Right atrium auricular region (tissue), 2 donors: Measurements from ENCODE around the gene RPS27A. TPM values are rescaled to one million over a fixed set of nuclear protein-coding genes. Genes with fewer than 3 reads are reported as not detected.
"Not testable (repeated sequence)": the region's sequence is repeated elsewhere in the genome, so short reads cannot be mapped to it uniquely, and the experiment has no call there.

Experiments
- DNase-seq: peaks from one replicate; pipeline ENCODE4 v3.0.0-alpha.2; 2019; ENCODE audit warnings: low spot score
- H3K27ac ChIP-seq, 2 donors: fragments of 200-600 bp; sonication (generic); 1 replicate in 1 of 2; 2 replicates in 1 of 2; pipeline ENCODE4 v1.5.1; 2016 to 2019
- H3K27me3 ChIP-seq, 2 donors: fragments of 200-600 bp; sonication (generic); one replicate each; pipeline versions ENCODE4 v1.5.1 to v1.6.0; 2017 to 2019
- H3K36me3 ChIP-seq: fragments of 200-600 bp; sonication (generic); one replicate; pipeline ENCODE4 v1.5.1; 2016
- H3K4me1 ChIP-seq, 2 donors: fragments of 200-600 bp; sonication (generic); one replicate each; pipeline versions ENCODE4 v1.5.1 to v1.6.0; 2017 to 2019
- H3K4me3 ChIP-seq, 2 donors: fragments of 200-600 bp; sonication (generic); 1 replicate in 1 of 2; 2 replicates in 1 of 2; pipeline ENCODE4 v1.5.1; 2017 to 2019; ENCODE audit warnings: mild to moderate bottlenecking in 1 of 2, moderate library complexity in 1 of 2
- H3K9me3 ChIP-seq, 2 donors: fragments of 200-600 bp; sonication (generic); one replicate each; pipeline ENCODE4 v1.5.1; 2019
- CTCF ChIP-seq, 2 donors: fragments of 200-600 bp; sonication (generic); IDR thresholded peaks; one replicate each; pipeline ENCODE4 v1.5.1; 2019; ENCODE audit warnings: antibody characterized with exemption in 2 of 2
- total RNA-seq, 2 donors: library from RNA; depleted of rRNA; stranded (reverse); fragments of >200 nt; gene quantifications; one replicate each; pipeline ENCODE4 v1.1.0, GENCODE V29; 2016

Gene RPS27A
- total RNA-seq, 2 donors from 2014 or later: 613 to 1,505 TPM

DNA sequence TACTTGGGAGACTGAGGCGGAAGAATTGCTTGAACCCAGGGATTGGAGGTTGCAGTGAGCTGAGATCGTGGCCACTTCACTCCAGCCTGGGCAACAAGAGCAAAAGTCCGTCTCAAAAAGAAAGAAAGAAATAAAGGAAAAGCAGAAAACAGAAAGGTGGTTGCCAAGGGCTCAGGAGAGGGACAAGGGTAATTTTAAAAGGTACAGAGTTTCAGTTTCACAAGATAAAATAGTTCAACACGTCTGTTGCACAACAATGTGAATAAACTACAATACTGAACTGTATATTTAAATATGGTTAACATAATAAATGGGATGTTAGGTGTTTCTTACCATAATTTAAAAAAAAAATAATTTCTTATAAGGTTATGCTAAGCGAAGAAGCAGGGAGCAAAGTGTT, 12.9 kb downstream of the RPS27A start:
- Histone ChIP-seq H3K9me3 (no peaks in the 10 kb centered on the region), H3K36me3 (peaks cover 70% of the 10 kb centered on the region), H3K27me3 (no peaks in the 10 kb centered on the region), H3K27ac (no peak overlapping the region), H3K4me1 (no peaks in the 10 kb centered on the region), H3K4me3 (no peak overlapping the region)
- no peak for TF ChIP-seq CTCF (IDR thresholded peaks at IDR 0.05)
- DNase-seq: no peak

DNA sequence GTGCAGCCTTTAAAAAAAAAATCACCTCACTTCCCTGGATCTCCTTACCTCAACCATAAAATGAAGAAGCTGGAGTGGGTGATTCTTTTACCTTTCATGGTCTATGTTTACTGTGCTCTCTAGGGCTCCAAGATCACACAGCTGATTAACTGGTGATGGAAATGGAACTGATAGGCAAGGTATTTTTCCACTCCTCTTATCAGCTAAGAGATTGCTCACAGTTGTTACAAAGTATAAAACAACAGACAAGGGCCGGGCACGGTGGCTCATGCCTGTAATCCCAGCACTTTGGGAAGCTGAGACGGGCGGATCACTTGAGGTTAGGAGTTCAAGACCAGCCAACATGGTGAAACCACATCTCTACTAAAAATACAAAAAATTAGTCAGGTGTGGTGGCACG, 14.5 kb downstream of the RPS27A start:
- Histone ChIP-seq H3K27ac (no peak overlapping the region), H3K9me3 (no peaks in the 10 kb centered on the region), H3K27me3 (no peaks in the 10 kb centered on the region), H3K36me3 (peaks cover 73% of the 10 kb centered on the region), H3K4me1 (no peaks in the 10 kb centered on the region), H3K4me3 (no peak overlapping the region)
- no peak for DNase-seq
- TF ChIP-seq CTCF (IDR thresholded peaks at IDR 0.05): no peak

- no peak overlapping the region for H3K27ac ChIP-seq
- no peaks in the 10 kb centered on the region for H3K4me1 ChIP-seq
- H3K27me3 ChIP-seq: no peaks in the 10 kb centered on the region
- TF ChIP-seq CTCF (IDR thresholded peaks at IDR 0.05): no peak
- H3K9me3 ChIP-seq: no peaks in the 10 kb centered on the region
- H3K4me3 ChIP-seq: no peak overlapping the region
- H3K36me3 ChIP-seq: peaks cover 46% of the 10 kb centered on the region
- DNase-seq: no peak
Observed at GRCh38 chr2:55252832-55253231, 20.3 kb downstream of the RPS27A start.

- H3K27me3 ChIP-seq, H3K4me1 ChIP-seq, H3K4me3 ChIP-seq, H3K27ac ChIP-seq, H3K9me3 ChIP-seq, DNase-seq: not testable (repeated sequence)
- H3K36me3 ChIP-seq: peaks cover 58% of the 10 kb centered on the region
Observed at GRCh38 chr2:55259586-55259985, 27.1 kb downstream of the RPS27A start.

DNA sequence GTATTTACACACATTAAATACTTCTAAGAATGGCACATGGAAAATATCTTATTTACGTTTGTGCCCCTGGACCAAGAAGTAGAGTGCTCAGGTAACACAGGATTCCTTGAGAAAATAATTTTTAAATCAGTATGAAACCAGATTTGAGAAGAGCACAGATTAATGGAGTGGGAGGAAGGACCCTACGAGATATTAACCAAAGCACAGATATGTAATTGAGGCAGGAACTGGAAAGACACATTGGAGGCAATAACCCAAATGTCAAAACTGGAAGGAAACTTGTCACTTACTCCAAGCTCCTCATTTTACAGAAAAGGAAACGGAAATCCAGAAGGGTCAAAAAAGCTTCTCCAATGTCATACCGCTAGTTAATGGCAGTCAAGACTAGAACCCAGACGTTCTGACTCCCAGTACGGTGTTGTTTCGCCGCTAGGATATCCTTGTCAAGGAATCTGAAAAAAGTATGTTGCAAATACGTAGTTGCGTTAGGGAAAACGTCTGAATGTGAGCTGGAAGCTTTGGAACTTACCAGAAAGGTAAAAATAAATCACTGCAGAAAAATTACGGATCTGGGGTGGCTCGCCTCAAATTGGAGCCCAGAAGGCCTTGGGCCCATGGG, 35.9 kb downstream of the RPS27A start:
- TF ChIP-seq CTCF (IDR thresholded peaks at IDR 0.05): no peak
- no peaks in the 10 kb centered on the region for H3K27me3 ChIP-seq

DNA sequence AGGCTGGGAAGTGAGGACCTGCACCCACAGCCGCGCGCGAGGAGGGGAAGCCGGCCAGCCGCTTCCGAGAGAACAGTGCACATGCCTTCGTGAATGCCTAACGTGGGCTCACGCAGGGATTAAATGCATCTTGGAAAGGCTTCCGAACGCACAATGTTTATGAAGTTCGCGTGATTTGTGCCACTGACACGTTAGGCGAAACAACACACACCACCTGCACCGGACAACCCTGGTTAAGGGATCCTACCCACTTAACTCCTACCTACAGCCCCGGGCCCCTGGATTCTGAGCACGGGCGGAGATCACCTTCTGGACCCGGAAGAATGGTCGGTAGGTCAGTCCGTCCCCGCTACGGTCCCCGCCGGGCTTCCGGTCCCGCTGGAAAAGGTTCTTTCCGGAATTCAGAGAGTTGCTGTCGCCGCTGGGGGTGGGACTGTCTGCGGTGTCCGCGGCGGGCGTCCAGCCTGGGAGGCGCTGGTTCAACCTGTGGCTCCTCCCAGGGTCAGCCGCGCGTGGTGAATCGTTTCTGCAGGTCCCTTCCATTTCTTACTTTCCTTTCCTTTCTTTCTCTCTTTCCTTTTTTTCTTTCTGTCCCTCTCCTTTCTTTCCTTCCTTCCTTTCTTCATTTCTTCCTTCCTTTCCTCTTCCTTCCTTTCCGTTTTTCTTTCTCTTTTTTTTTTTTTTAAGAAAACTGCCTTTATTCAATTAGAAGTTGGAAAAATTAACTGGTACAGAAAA, 36.6 kb downstream of the RPS27A start, which contains the start of gene MTIF2:
Gene MTIF2, minus strand, starts transcription at position 325 of the 738 bp plus-strand sequence. CDS start 5,373 bp downstream, outside the sequence.
- Histone ChIP-seq H3K4me1 (peaks cover 0 to 19% of the 10 kb centered on the region in 2 donors), H3K27ac (peak within 1 kb of the TSS; percentile 85 to 92), H3K27me3 (no peaks in the 10 kb centered on the region)

More for the DNA sequence above, 35.9 kb downstream of the RPS27A start:
- peaks cover 0 to 19% of the 10 kb centered on the region in 2 donors for H3K4me1 ChIP-seq
- peak overlapping the region; percentile 73 to 75 for H3K4me3 ChIP-seq
- peaks cover 38% of the 10 kb centered on the region for H3K36me3 ChIP-seq
- peak overlapping the region; percentile 85 to 92 for H3K27ac ChIP-seq
- no peak for DNase-seq
- no peaks in the 10 kb centered on the region for H3K9me3 ChIP-seq

More for the DNA sequence above, 36.6 kb downstream of the RPS27A start, which contains the start of gene MTIF2:
- no peaks in the 10 kb centered on the region for H3K9me3 ChIP-seq
- peak within 1 kb of the TSS; percentile 73 to 75 for H3K4me3 ChIP-seq
- peak; percentile 93 for DNase-seq
- H3K36me3 ChIP-seq: peaks cover 31% of the 10 kb centered on the region
- no peak for TF ChIP-seq CTCF (IDR thresholded peaks at IDR 0.05)
